Subcutaneous adipose tissue (tissue), 4 donors: ENCODE data around the gene TBCD. TPM values are rescaled to one million over a fixed set of nuclear protein-coding genes. Genes with fewer than 3 reads are reported as not detected.

Source experiments
- CTCF ChIP-seq: fragments of 450-650 bp; IDR thresholded peaks from one replicate; pipeline ENCODE4 v1.5.1; 2016; ENCODE audit warnings: low read depth, mild to moderate bottlenecking, control low read depth, antibody characterized with exemption, moderate library complexity
- total RNA-seq, 4 donors: library from RNA; depleted of rRNA; stranded (reverse); fragments of >200 nt; gene quantifications; one replicate each; pipeline ENCODE4 v1.1.0, GENCODE V29; 2016

The TBCD gene
- total RNA-seq, 4 donors from 2014 or later: 36.5 to 103 (median 54.7) TPM

- TF ChIP-seq CTCF: no peak
Observed at GRCh38 chr17:82748756-82749155, 3.1 kb upstream of the TBCD start.

- TF ChIP-seq CTCF: no peak
Observed at GRCh38 chr17:82750241-82750908, 1.5 kb upstream of the TBCD start.

GRCh38 chr17:82751171-82751570 is 694 bp upstream of the TBCD start:
- no peak for TF ChIP-seq CTCF

GRCh38 chr17:82752371-82753200 is 721 bp downstream of the TBCD start:
- TF ChIP-seq CTCF: no peak

GRCh38 chr17:82753201-82753464 is 1.3 kb downstream of the TBCD start:
- no peak for TF ChIP-seq CTCF

GRCh38 chr17:82754297-82755208 is 2.7 kb downstream of the TBCD start:
- TF ChIP-seq CTCF: no peak

GRCh38 chr17:82756166-82756565 is 4.3 kb downstream of the TBCD start:
- no peak for TF ChIP-seq CTCF
